Stimulated activated naive CD8-positive, alpha-beta T cell treated with anti-CD3 and anti-CD28 coated beads, Interleukin-15, amount 100 ng/mL, for 72 hours (primary cell): ENCODE measurements around the gene TRDN.
"Not testable (repeated sequence)": the region's sequence is repeated elsewhere in the genome, so short reads cannot be mapped to it uniquely, and the experiment has no call there.

ENCODE experiments used
- ATAC-seq: fragments of 150-1000 bp; cut with Tn5 transposase; 2 replicates; pipeline ENCODE4 v1.10.0; 2021; ENCODE audit warnings: mild to moderate bottlenecking, moderate library complexity
- DNase-seq, 2 donors: peaks; one replicate each; pipeline ENCODE4 v3.0.0; 2021 to 2022
- H3K27ac Mint-ChIP-seq, 2 donors: one replicate each; pipeline ENCODE4 v1.8.0; 2022; ENCODE audit warnings: mild to moderate bottlenecking in 2 of 2, mixed read lengths in 2 of 2, moderate library complexity in 2 of 2
- H3K27me3 Mint-ChIP-seq: one replicate; pipeline ENCODE4 v1.8.0; 2022; ENCODE audit warnings: mixed read lengths
- H3K4me1 Mint-ChIP-seq: one replicate; pipeline ENCODE4 v1.8.0; 2022; ENCODE audit warnings: mild to moderate bottlenecking, mixed read lengths
- H3K4me3 Mint-ChIP-seq, 2 donors: one replicate each; pipeline ENCODE4 v1.8.0; 2022; ENCODE audit warnings: mild to moderate bottlenecking in 2 of 2, mixed read lengths in 2 of 2, moderate library complexity in 1 of 2
- H3K9me3 Mint-ChIP-seq, 2 donors: one replicate each; pipeline ENCODE4 v1.8.0; 2022; ENCODE audit warnings: mixed read lengths in 2 of 2

Gene TRDN

DNA sequence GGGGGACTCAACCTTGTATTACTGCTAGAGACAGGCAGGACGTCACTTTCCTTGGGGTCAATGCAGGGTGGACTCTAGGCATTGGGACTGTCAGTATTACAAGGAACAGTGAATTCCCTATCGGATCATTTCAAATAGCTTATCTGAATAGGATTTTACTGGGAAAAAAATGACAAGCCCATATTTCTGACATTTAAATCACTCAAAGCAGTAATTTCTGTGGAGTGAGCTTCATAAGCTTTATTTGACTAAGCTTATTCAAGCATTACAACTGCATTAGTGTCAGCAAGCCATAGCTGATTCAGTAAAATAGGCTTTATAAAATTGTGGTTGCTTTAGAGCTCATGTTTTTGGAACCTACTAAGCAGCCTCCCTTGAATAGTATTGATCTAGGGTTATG lies 44.3 kb downstream of the TRDN start:
- no peak overlapping the region for H3K27ac Mint-ChIP-seq
- no peak for DNase-seq
- H3K9me3 Mint-ChIP-seq, result peaks cover 2% of the 10 kb centered on the region in 2 donors
- H3K4me3 Mint-ChIP-seq, result no peak overlapping the region
- no peaks in the 10 kb centered on the region for H3K27me3 Mint-ChIP-seq
- ATAC-seq, result no peak
- no peaks in the 10 kb centered on the region for H3K4me1 Mint-ChIP-seq

DNA sequence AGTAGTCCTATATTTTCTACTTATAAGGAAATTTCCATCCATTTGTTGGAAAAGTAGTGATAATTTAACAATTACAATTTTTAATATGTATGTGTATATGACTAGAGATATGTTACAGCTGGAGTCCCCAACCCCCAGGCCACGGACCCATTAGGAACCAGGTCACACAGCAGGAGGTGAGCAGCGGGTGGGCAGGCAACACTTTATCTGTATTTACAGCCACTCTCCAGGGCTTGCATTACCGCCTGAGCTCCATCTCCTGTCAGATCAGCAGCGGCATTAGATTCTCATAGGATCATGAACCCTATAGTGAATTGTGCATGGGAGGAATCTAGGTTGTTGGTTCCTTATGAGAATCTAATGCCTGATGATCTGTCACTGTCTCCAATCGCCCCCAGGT lies 46.8 kb downstream of the TRDN start:
- no peak overlapping the region for H3K4me3 Mint-ChIP-seq
- no peaks in the 10 kb centered on the region for H3K4me1 Mint-ChIP-seq
- peaks cover 9 to 12% of the 10 kb centered on the region in 2 donors for H3K9me3 Mint-ChIP-seq
- H3K27me3 Mint-ChIP-seq, result no peaks in the 10 kb centered on the region
- ATAC-seq, result no peak
- no peak overlapping the region for H3K27ac Mint-ChIP-seq
- no peak for DNase-seq

DNA sequence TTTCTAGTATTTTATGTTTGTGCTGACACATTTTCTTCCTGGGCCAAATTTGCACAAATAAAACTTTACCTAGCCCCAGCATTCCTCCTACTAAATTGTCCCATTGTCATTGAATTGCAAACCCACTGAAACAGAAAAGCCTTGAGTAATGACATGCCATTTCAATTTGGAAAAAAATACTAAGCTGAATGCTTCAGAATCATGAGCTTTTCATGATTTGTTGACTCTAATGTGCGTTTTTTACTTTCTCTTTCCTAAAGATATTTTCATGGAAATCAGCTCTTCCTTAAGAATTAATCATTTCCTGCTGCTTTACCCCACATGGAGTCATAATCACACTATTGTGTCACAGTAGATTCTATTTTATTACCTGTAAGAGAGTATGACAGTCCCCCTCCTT lies 47.4 kb downstream of the TRDN start:
- H3K9me3 Mint-ChIP-seq, result peaks cover 9 to 12% of the 10 kb centered on the region in 2 donors
- H3K27ac Mint-ChIP-seq, result peak overlapping the region in 1 of 2 donors; percentile 43
- no peaks in the 10 kb centered on the region for H3K27me3 Mint-ChIP-seq
- no peaks in the 10 kb centered on the region for H3K4me1 Mint-ChIP-seq
- DNase-seq (no peak), ATAC-seq (no peak)
- no peak overlapping the region for H3K4me3 Mint-ChIP-seq

DNA sequence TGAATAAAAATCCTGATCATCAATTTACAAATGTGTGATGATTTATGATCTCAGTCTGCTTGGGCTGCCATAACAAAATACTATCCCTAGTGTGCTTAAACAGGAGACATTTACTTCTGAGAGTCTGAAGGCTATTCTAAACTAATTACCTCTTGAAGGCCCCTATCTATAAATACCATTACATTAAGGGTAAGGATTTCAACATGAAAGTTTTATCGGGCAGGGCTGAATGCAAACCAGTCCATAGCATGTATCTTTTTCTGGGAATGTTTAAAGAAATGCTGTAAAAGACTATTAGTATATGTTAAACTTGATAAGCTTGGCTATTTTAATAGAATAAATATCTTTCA lies 48.2 kb downstream of the TRDN start:
- Mint-ChIP-seq H3K4me3 (no peak overlapping the region), H3K27ac (no peak overlapping the region), H3K4me1 (no peaks in the 10 kb centered on the region), H3K9me3 (peaks cover 9 to 12% of the 10 kb centered on the region in 2 donors), H3K27me3 (no peaks in the 10 kb centered on the region)
- no peak for ATAC-seq
- no peak for DNase-seq

DNA sequence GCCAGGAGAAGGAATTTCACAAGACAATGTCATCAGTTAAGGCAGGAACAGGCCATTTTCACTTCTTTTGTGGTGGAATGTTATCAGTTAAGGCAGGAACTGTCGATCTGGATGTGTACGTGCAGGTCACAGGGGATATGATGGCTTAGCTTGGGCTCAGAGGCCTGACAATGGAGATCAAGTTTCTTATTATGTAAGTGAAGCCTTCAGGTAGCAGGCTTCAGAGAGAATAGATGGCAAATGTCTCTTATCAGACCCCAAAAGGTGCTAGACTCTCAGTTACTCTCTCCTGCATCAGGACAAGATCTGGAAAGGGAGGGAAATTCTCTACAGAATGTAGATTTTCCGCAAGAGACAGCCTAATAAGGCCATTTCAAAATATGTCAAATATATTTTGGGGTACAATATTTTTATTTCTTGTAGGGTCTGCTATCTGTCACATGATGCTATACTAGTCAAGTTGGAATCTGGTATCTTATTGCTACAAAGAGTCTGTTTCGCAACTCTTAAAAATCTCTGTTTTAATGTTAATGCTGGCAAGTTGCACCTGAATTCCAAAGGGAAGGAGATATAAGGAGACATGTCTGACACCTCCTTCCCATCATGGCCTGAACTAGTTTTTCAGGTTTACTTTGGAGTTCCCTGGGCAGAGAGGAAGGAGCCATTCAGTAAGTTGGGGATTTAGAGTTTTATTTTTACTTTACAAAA lies 48.8 kb downstream of the TRDN start:
- no peak for ATAC-seq
- H3K27ac Mint-ChIP-seq, result no peak overlapping the region
- no peaks in the 10 kb centered on the region for H3K27me3 Mint-ChIP-seq

DNA sequence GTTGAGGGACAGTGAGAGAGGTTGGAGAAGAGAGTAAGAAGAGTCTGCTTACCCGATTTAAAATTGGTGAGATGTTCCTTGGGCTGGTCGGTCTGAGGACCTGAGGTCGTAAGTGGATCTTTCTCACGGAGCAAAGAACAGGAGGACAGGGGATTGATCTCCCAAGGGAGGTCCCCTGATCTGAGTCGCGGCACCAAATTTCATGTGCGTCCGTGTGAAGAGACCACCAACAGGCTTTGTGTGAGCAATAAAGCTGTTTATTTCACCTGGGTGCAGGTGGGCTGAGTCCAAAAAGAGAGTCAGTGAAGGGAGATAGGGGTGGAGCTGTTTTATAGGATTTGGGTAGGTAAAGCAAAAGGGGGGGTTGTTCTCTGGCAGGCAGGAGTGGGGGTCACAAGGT lies 49.3 kb downstream of the TRDN start:
- peaks cover 9 to 12% of the 10 kb centered on the region in 2 donors for H3K9me3 Mint-ChIP-seq
- not testable (repeated sequence) for H3K27ac Mint-ChIP-seq, ATAC-seq, H3K4me3 Mint-ChIP-seq, H3K4me1 Mint-ChIP-seq, DNase-seq, H3K27me3 Mint-ChIP-seq

More for the DNA sequence above, 48.8 kb downstream of the TRDN start:
- H3K9me3 Mint-ChIP-seq, result peaks cover 9 to 12% of the 10 kb centered on the region in 2 donors
- DNase-seq, result no peak
- H3K4me1 Mint-ChIP-seq, result no peaks in the 10 kb centered on the region
- H3K4me3 Mint-ChIP-seq, result no peak overlapping the region

DNA sequence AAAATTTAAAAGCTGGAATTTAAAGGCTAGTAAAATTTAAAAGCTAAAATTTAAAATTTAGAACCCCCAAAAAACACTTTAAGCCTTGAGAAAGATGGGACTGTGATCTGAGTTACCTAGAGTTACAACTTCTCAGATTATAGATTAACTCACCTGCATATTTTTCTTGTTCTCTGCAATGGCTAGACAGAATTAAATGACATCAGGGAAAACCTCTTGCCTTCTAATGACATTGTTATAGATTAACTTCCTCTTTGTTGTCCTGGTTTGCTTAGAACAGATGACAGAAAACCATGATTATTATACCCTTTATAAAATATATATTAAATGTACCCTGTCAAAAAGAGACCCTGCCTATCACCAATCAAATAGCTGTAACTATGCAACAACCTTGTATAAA lies 56.4 kb downstream of the TRDN start:
- Mint-ChIP-seq H3K27ac (no peak overlapping the region), H3K4me1 (no peaks in the 10 kb centered on the region), H3K4me3 (no peak overlapping the region), H3K9me3 (peaks cover 0 to 15% of the 10 kb centered on the region in 2 donors), H3K27me3 (no peaks in the 10 kb centered on the region)
- DNase-seq (no peak), ATAC-seq (no peak)

DNA sequence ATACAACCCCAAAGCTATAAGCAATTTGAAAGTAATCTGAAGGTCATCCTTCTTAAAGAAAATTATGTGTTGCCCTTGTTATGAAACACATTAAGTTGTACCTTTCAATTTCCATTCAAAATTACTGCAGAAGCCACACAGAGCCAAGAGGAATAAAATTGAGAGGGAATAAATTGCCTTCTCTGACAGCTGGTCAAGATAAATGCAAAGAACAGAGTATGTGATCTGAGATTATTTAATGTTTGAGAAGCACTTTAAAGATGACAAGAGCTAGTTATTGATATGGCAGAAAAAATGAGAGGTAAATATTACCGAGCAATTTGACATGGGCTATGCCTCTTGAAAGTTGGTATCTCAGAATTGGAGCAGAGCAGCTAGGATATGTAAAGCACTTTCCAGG lies 61.6 kb downstream of the TRDN start:
- no peaks in the 10 kb centered on the region for H3K27me3 Mint-ChIP-seq
- H3K27ac Mint-ChIP-seq, result no peak overlapping the region
- ATAC-seq (no peak), DNase-seq (no peak)
- no peaks in the 10 kb centered on the region for H3K4me1 Mint-ChIP-seq
- no peak overlapping the region for H3K4me3 Mint-ChIP-seq
- peaks cover 0 to 8% of the 10 kb centered on the region in 2 donors for H3K9me3 Mint-ChIP-seq

DNA sequence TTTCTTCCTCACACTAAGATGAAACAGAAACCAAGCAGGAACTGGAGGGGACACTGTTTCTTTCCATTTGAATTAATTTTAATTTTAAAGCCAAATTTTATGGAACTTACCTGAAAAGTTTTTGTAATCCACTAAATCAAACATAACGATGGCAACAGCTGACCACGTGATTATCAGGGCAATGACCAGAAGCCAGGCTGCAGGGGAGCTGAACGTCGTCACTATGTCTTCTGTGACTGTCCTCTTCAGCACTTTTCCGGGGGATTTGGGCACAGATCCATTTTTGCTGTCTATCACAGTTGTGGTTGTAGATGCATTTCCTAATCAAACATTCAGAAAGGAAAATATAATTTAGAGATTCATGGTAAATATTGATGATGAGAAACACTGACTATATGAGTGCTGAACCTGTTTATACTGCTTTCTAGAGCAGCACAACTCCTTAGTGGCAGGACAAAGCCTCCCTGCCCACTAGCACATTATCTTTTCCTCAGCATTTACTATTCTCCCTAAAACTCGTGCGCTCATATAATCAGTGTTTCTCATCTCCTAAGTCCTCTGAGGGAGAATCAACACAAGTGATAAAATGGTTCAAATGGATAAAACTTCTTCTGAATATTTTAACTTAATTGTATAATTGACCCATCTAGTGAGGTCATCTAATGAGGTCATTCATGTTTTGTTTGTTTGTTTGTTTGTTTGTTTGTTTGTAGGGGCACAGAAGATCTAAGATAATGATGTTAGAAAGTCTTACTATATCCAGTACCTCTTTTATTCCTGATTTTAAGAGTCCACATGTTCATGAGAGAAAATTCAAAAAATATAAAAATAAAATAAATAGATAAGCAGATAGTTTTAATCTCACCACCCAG lies 65.7 kb downstream of the TRDN start:
- H3K4me3 Mint-ChIP-seq, result no peak overlapping the region
- H3K27ac Mint-ChIP-seq, result no peak overlapping the region
- no peaks in the 10 kb centered on the region for H3K27me3 Mint-ChIP-seq
- H3K4me1 Mint-ChIP-seq, result no peaks in the 10 kb centered on the region
- ATAC-seq (no peak), DNase-seq (no peak)
- H3K9me3 Mint-ChIP-seq, result no peaks in the 10 kb centered on the region

DNA sequence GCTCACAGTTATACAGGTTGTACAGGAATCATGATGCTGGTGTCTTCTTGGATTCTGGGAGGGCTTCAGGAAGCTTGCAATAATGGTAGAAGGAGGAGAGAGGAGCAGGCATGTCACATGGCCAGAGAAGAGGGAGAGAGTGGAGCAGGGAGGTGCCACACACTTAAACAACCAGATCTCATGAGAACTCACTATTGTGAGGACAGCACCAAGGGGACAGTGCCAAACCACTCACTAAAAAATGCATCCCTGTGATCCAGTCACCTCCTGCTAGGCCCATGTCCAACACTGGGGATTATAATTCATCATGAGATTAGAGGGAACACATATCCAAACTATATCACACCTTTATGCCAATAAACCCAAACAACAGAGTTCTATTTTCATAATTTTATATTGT lies 67.2 kb downstream of the TRDN start:
- H3K9me3 Mint-ChIP-seq, result no peaks in the 10 kb centered on the region
- ATAC-seq, result no peak
- no peak overlapping the region for H3K4me3 Mint-ChIP-seq
- no peak for DNase-seq
- H3K27me3 Mint-ChIP-seq, result no peaks in the 10 kb centered on the region
- no peaks in the 10 kb centered on the region for H3K4me1 Mint-ChIP-seq
- H3K27ac Mint-ChIP-seq, result no peak overlapping the region

DNA sequence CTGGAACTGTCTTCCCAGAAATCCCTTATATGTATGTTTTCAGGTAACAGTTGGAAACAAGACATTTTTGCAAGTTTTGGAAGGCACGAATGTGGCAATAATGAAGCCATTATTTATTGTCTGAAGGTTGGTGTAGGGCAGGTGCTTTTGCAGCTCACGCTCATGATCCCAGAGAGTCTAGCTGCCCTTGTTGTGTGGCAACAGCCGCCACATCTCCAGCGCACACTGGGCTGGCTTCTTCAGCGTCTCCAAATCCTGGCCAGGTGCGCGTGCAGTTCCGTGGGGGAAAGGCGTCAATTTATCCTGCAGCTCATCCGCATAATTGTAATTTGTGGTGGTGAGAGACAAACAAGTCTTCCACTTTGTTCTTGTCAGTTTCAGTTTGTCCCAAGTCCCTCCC lies 71.2 kb downstream of the TRDN start:
- Mint-ChIP-seq H3K9me3 (peaks cover 3 to 8% of the 10 kb centered on the region in 2 donors), H3K4me3 (no peak overlapping the region), H3K27me3 (no peaks in the 10 kb centered on the region), H3K27ac (no peak overlapping the region), H3K4me1 (no peaks in the 10 kb centered on the region)
- DNase-seq, result no peak
- no peak for ATAC-seq

DNA sequence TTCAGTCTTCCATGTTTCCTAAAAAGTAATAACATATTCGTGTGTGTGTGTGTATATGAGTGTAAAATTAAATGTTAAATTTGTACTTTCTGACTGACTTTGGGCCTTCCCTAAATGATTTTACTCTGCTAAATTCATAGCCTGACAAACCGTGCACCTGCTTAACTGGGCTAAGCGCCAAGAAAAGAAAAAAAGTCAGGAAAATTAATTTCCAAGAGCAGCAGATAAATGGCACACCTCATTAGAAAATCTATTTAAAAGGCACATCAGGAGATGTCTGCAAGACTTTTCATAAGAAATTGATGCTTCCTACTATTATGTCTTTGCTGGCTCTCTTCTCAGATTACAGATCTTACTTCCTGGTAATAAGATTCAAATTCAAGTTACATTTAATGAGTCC lies 72.4 kb downstream of the TRDN start:
- Mint-ChIP-seq H3K9me3 (peaks cover 4 to 8% of the 10 kb centered on the region in 2 donors), H3K27me3 (no peaks in the 10 kb centered on the region), H3K27ac (no peak overlapping the region), H3K4me3 (no peak overlapping the region), H3K4me1 (no peaks in the 10 kb centered on the region)
- DNase-seq (no peak), ATAC-seq (no peak)

DNA sequence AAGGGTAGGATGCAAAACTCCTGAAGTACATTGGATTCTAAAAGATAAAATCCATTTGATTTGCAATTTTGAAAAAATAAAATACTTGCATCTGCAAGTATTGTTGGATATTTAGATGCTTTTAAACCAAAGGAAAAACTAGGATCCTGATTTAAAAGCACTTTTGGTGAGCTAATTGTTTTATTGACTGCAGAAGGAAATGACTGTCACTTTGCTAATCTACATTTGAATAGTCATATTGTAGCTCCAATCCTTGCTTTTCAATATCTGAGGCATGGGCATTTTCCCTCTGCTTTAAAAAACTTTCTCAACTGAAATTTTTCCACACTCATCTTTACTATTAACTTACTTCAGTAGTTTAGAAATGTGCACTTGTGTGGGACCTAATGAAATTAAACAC lies 74.1 kb downstream of the TRDN start:
- H3K9me3 Mint-ChIP-seq, result peaks cover 11 to 17% of the 10 kb centered on the region in 2 donors
- no peak overlapping the region for H3K4me3 Mint-ChIP-seq
- H3K27ac Mint-ChIP-seq, result no peak overlapping the region
- no peak for ATAC-seq
- DNase-seq, result no peak
- H3K27me3 Mint-ChIP-seq, result no peaks in the 10 kb centered on the region
- H3K4me1 Mint-ChIP-seq, result no peaks in the 10 kb centered on the region

DNA sequence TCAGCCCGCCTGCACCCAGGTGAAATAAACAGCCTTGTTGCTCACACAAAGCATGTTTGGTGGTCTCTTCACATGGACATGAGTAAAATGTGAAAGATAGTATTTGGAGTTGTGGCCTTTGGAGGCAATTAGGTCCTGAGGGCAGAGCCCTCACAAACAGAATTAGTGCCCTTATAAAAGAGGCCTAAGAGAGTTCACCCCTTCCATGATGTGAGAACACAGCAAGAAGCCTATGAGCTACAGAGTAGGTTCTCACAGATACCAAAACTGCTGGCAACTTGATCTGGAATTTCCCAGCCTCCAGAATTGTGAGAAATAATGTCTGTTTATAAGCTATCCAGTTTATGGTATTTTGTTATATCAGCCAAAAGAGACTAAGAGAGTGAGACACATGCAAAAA lies 74.5 kb downstream of the TRDN start:
- no peaks in the 10 kb centered on the region for H3K27me3 Mint-ChIP-seq
- no peak for ATAC-seq

DNA sequence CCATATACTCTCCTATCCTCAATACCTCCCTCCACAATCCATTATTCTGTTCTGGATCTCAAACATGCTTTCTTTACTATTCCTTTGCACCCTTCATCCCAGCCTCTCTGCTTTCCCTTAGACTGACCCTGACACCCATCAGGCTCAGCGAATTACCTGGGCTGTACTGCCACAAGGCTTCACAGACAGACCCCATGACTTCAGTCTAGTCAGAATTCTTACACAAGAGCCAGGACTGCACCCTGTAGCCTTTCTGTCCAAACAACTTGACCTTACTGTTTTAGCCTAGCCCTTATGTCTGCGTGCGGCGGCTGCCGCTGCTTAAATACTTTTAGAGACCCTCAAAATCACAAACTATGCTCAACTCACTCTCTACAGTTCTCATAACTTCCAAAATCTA lies 76.9 kb downstream of the TRDN start:
- ATAC-seq, H3K27me3 Mint-ChIP-seq, H3K4me3 Mint-ChIP-seq, H3K4me1 Mint-ChIP-seq, DNase-seq, H3K27ac Mint-ChIP-seq: not testable (repeated sequence)
- peaks cover 12 to 24% of the 10 kb centered on the region in 2 donors for H3K9me3 Mint-ChIP-seq

More for the DNA sequence above, 74.5 kb downstream of the TRDN start:
- Mint-ChIP-seq H3K9me3 (peaks cover 12 to 21% of the 10 kb centered on the region in 2 donors), H3K4me1 (no peaks in the 10 kb centered on the region), H3K4me3 (no peak overlapping the region), H3K27ac (no peak overlapping the region)
- DNase-seq, result no peak

DNA sequence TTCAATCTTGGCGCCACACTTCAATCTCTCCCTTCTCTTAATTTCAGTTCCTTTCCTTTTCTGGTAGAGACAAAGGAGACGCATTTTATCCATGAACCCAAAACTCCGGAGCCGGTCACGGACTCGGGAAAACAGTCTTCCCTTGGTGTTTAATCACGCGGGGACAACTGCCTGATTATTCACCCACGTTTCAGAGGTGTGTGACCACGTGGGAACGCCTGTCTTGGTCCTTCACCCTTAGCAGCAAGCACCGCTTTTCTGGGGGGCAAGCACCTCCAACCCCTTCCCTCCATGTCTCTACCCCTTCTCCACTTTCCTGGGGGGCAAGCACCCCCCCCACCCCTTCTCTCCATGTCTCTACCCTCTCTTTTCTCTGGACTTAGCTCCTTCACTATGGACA lies 79.3 kb downstream of the TRDN start:
- H3K27ac Mint-ChIP-seq, H3K27me3 Mint-ChIP-seq: not testable (repeated sequence)

More for the DNA sequence above, 79.3 kb downstream of the TRDN start:
- H3K4me1 Mint-ChIP-seq, DNase-seq, ATAC-seq, H3K4me3 Mint-ChIP-seq: not testable (repeated sequence)
- H3K9me3 Mint-ChIP-seq, result peaks cover 20 to 30% of the 10 kb centered on the region in 2 donors
